Activated naive CD4-positive, alpha-beta T cell treated with anti-CD3 and anti-CD28 coated beads, Interleukin-2, amount 50 U/mL, for 24 hours (primary cell): ENCODE data around the gene CENPA.
A peak's percentile ranks its signal among the peaks of the same experiment; 100 is the strongest.
"Not testable (repeated sequence)": the region's sequence is repeated elsewhere in the genome, so short reads cannot be mapped to it uniquely, and the experiment has no call there.

Source experiments
- H3K27ac Mint-ChIP-seq: one replicate; pipeline ENCODE4 v1.8.0; 2021; ENCODE audit warnings: mild to moderate bottlenecking, mixed read lengths
- H3K27me3 Mint-ChIP-seq: one replicate; pipeline ENCODE4 v1.8.0; 2021; ENCODE audit warnings: mixed read lengths
- H3K36me3 Mint-ChIP-seq: one replicate; pipeline ENCODE4 v1.8.0; 2021; ENCODE audit warnings: mixed read lengths
- H3K4me1 Mint-ChIP-seq: one replicate; pipeline ENCODE4 v1.8.0; 2021; ENCODE audit warnings: mixed read lengths
- H3K4me3 Mint-ChIP-seq: one replicate; pipeline ENCODE4 v1.8.0; 2021; ENCODE audit warnings: mild to moderate bottlenecking, mixed read lengths
- H3K9me3 Mint-ChIP-seq: one replicate; pipeline ENCODE4 v1.8.0; 2021; ENCODE audit warnings: mixed read lengths

CENPA gene

DNA sequence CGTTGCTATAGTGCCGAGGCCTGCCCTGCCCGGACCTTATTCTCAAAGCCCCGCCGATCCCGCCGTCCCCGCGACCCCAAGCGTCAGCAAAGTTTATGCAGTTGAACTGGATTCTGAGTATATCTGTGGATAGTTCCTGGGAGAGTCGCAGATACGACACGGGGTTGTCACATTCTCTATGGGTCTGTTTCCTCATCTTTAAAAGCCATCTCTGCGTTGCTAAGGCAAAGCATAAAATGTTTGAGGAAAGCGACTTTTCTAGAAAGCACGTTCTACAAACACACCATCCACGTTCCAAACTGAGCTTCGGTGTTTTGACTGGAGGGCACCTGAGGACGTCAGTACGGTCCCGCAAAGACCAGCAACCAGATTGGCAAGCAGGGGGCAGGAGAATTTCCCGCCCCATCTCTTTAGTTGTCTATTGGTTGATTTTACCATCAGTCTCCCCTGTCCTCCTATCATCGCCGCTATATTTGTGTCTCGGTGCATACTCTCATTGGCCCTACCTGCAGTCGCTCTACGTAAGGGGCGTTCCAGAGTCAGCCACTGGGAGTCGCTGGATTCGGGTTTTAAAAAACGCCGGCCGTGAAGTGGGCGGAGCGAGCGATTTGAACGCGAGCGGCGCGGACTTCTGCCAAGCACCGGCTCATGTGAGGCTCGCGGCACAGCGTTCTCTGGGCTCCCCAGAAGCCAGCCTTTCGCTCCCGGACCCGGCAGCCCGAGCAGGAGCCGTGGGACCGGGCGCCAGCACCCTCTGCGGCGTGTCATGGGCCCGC lies at the start of gene CENPA:
Gene CENPA (plus strand): TSS at position 626 of the 776 bp plus-strand sequence. CDS start 141 bp downstream, at position 767.
- Mint-ChIP-seq H3K9me3 (no peaks in the 10 kb centered on the region), H3K36me3 (peaks cover 2% of the 10 kb centered on the region), H3K4me3 (peak within 1 kb of the TSS; percentile 86), H3K27me3 (peaks cover 12% of the 10 kb centered on the region), H3K27ac (peak within 1 kb of the TSS; percentile 72), H3K4me1 (peaks cover 14% of the 10 kb centered on the region)

DNA sequence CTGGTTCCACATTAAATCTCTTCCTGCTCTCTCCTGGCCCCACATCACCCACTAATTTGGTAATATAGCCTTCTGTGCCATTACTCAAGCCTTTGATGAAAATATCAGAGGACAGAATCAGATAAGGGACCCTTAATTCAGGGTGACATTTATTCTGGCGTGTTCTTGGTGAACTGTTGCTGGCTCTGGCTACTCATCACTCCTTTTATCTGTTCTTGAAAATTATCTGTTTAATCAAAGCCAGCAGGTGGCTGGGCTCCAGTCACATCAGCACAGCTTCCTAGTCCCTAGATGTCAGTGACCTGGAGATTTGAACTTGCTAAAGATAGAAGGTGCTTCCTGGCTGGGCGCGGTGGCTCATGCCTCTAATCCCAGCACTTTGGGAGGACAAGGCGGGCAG lies 48.6 kb upstream of the CENPA start:
- peaks cover 4% of the 10 kb centered on the region for H3K4me1 Mint-ChIP-seq

DNA sequence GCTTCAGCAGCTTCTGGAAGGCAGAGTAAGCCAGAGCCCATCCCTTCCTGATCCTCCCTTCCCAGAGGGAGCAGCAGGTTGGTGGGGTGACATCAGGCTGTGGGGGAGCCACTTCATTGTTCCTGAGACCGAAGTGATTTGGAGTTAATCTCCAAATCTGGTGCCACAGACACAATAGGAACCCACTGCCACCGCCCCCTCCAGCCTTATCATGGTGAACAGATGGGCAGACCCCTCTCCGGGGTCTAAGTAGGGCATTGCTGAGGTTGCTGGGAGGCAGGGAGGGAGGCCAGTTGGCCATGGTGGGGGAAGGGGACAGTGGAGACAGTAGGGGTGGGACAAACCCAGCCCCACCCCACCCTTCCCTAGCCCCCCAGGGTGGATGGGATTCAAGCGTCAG lies 47.4 kb upstream of the CENPA start:
- Mint-ChIP-seq H3K4me1 (peaks cover 4% of the 10 kb centered on the region), H3K27ac (no peak overlapping the region), H3K27me3 (no peaks in the 10 kb centered on the region)

More for the DNA sequence above, 48.6 kb upstream of the CENPA start:
- H3K27ac Mint-ChIP-seq, result no peak overlapping the region
- H3K27me3 Mint-ChIP-seq, result no peaks in the 10 kb centered on the region
- no peaks in the 10 kb centered on the region for H3K36me3 Mint-ChIP-seq
- no peak overlapping the region for H3K4me3 Mint-ChIP-seq
- H3K9me3 Mint-ChIP-seq, result no peaks in the 10 kb centered on the region

DNA sequence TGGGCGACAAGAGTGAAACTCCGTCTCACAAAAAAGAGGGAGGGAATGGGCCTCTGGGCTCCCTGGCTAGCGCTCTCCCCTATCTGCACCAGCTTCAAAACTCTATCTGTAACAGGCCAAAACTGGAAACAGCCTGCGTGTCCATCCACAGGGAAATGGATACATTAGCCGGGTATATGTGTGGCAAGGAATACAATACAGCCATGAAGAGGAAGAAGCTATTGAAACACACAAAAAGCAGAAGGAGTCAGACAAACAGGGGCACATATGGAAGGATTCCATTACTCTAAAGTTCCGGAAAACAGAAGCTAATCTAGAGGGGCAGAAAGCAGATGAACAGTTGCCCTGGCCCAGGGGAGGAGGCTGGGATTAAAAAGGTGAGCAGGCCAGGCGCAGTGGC lies 46.3 kb upstream of the CENPA start:
- H3K27me3 Mint-ChIP-seq, result no peaks in the 10 kb centered on the region
- H3K27ac Mint-ChIP-seq, result no peak overlapping the region
- H3K4me3 Mint-ChIP-seq, result no peak overlapping the region
- no peaks in the 10 kb centered on the region for H3K36me3 Mint-ChIP-seq
- peaks cover 4% of the 10 kb centered on the region for H3K4me1 Mint-ChIP-seq
- H3K9me3 Mint-ChIP-seq, result no peaks in the 10 kb centered on the region

More for the DNA sequence above, 47.4 kb upstream of the CENPA start:
- no peaks in the 10 kb centered on the region for H3K36me3 Mint-ChIP-seq
- H3K4me3 Mint-ChIP-seq, result no peak overlapping the region
- no peaks in the 10 kb centered on the region for H3K9me3 Mint-ChIP-seq

DNA sequence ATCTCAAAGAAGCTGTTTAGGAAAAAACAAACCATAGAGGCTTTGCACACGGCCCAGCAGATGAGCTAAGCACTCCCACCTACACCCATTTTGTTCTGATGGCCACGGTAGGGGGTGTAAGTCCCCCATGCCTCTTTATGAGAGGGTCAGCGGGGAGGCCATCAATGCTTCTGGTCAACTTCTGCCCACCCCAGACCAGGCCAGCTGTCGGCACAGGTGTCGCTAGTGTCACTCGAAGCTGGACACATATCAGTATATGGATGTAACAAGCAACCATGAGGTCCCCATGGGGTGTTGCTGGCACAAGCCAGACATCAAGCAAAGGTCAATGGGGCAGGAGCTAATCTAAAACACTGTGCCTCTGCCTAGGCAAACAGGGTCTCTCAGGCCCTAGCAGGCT lies 45.5 kb upstream of the CENPA start:
- peaks cover 4% of the 10 kb centered on the region for H3K4me1 Mint-ChIP-seq
- H3K4me3 Mint-ChIP-seq, result no peak overlapping the region
- H3K27me3 Mint-ChIP-seq, result no peaks in the 10 kb centered on the region
- no peaks in the 10 kb centered on the region for H3K36me3 Mint-ChIP-seq
- no peaks in the 10 kb centered on the region for H3K9me3 Mint-ChIP-seq
- H3K27ac Mint-ChIP-seq, result no peak overlapping the region

DNA sequence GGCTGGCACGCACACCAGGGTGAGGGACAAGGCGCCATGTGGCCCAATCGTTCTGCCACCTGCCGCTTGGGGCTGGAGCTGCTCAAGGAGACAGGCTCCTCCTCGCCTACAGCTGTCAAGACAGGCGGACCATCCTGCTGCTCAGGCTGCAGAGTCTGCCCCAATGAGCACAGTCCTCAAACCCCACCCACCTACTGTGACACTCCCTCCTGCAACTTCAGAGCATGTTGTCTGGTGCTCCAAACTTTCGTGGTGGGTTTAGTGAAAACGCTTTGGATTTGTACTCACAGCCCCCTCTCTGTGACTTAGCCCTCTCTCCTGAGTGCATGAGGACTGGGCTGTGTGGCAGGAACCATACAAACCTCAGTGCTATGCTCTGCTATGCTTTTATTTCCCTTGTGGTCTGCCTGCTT lies 45.0 kb upstream of the CENPA start:
- H3K27ac Mint-ChIP-seq, result no peak overlapping the region
- H3K27me3 Mint-ChIP-seq, result no peaks in the 10 kb centered on the region
- peaks cover 4% of the 10 kb centered on the region for H3K4me1 Mint-ChIP-seq
- H3K9me3 Mint-ChIP-seq, result no peaks in the 10 kb centered on the region
- no peaks in the 10 kb centered on the region for H3K36me3 Mint-ChIP-seq
- no peak overlapping the region for H3K4me3 Mint-ChIP-seq

DNA sequence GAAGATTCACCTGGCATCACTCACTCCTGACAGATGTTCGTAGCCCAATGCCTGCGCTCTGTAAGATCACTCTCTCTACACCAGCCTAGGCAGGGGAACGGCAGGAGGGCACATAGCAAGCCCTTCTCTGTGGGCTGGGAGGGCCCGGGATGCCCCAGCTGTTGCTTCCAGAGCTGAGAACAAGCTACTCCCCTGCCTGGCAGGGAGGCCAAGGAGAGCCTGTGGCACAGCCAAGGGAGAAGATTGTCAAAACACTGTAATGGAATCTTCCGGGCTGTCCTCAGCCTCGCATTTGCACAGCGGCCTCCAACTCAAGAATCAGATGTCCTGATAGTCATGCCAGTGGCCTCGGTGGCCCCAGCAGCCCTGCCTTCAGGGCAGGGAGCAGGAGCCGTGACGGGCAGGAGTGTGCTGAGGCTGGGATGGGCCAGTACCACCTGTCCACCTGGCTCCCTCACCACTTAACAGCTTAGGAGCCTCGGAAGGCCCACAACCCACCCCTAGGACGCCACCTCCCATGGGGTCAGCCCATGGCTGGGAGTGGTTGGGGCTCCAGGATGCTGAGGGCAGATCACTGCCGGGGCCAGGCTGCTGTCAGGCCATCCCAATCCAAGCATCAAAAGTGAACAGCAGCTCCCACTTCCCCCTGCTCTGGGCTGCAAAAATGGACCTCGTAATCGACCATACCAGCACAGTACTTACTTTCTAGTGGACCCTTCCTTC lies 43.6 kb upstream of the CENPA start:
- Mint-ChIP-seq H3K36me3 (no peaks in the 10 kb centered on the region), H3K27ac (no peak overlapping the region), H3K4me1 (peaks cover 4% of the 10 kb centered on the region), H3K27me3 (no peaks in the 10 kb centered on the region), H3K4me3 (no peak overlapping the region), H3K9me3 (no peaks in the 10 kb centered on the region)

DNA sequence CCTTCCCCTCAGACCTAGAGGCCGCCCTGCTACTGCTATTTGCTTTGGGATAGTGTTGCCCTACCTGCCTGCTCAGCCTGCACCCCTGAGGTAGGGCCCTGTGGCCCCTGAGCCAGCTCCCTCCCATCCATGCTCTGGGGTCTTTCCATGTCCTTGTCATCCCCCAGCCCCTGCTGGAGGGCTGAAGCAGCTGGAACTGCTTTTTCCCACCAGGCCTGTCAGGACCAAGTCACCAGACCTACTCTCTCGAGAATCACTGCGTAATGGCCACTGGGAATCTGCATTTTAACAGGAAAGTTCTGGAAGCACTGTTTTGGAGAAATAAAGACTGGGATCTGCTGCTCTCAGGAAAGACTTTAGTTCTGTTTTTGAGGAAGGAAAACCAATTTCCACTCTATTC lies 42.0 kb upstream of the CENPA start:
- Mint-ChIP-seq H3K36me3 (no peaks in the 10 kb centered on the region), H3K27ac (no peak overlapping the region), H3K4me3 (no peak overlapping the region), H3K27me3 (no peaks in the 10 kb centered on the region), H3K4me1 (peaks cover 4% of the 10 kb centered on the region), H3K9me3 (no peaks in the 10 kb centered on the region)

DNA sequence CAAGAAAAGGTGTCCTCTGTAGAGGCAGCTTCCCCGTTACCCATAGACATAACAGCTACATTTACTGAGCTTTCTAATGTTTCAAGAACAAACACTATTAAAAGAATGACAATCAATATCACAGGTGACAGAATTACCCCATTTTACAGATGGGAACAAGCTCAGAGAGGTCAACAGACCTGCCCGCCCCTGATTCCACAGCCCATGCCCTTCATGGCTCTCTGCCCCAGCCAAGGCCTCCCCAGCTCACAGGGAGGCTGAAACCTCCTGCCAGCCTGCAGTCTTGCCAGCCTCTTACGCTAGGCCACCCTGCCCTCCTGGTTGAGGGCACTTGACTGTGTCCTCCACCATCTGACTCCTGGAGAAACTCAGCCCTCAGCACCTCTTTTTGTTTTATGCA lies 40.9 kb upstream of the CENPA start:
- Mint-ChIP-seq H3K36me3 (no peaks in the 10 kb centered on the region), H3K27me3 (no peaks in the 10 kb centered on the region), H3K4me1 (peaks cover 4% of the 10 kb centered on the region), H3K27ac (no peak overlapping the region), H3K9me3 (no peaks in the 10 kb centered on the region), H3K4me3 (no peak overlapping the region)

DNA sequence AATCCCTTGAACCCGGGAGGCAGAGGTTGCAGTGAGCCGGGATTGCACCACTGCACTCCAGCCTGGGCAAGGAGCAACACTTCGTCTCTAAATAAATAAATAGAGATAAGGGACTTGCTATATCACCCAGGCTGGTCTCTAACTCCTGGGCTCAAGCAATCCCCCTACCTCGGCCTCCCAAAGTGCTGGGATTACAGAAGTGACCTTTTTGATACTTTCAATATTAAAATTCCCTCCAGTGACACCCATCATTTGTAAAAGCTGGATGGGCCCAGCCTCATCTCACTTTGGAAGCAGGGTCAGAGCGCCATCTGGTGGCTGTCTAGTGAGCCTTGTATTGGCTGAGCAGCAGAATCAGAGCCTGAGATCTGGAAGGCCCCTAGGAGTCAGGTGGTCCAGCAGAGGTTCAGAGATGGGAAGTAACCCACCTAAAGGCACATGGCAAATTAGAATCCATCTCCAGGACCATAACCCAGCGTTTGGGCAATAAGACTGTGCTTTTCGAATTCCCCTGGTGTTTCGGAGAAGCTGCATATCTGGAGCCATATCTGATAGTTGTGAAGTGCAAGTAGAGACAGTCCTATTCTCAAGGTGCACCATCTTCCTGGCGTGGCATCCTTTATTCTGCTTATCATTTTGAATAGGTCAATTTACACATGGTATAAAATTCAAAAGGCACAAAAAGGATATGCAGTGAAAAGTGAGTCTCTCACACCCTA lies 40.1 kb upstream of the CENPA start:
- no peaks in the 10 kb centered on the region for H3K27me3 Mint-ChIP-seq
- no peaks in the 10 kb centered on the region for H3K36me3 Mint-ChIP-seq
- peaks cover 1% of the 10 kb centered on the region for H3K4me1 Mint-ChIP-seq
- no peaks in the 10 kb centered on the region for H3K9me3 Mint-ChIP-seq
- H3K27ac Mint-ChIP-seq, result no peak overlapping the region
- no peak overlapping the region for H3K4me3 Mint-ChIP-seq

DNA sequence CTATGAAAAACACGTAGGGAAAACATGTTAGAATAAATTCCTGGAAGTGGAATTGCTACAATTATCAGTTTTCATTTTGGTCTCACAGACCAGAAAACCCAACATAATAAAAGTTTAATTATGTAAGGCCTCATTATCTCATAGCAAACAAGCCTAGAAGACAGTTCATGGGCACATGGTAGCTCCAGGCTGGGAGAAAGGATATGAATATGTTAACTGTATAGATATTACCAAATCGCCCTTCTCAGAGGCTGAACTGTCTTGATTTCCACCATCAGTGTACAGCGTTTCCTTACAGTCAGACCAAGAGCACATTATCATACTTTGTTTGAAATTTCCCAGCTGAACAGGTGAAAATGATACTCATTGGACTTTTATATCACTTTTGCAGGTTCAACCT lies 38.9 kb upstream of the CENPA start:
- no peak overlapping the region for H3K27ac Mint-ChIP-seq
- H3K27me3 Mint-ChIP-seq, result no peaks in the 10 kb centered on the region
- H3K9me3 Mint-ChIP-seq, result no peaks in the 10 kb centered on the region
- no peak overlapping the region for H3K4me3 Mint-ChIP-seq
- H3K4me1 Mint-ChIP-seq, result no peaks in the 10 kb centered on the region
- H3K36me3 Mint-ChIP-seq, result peaks cover 1% of the 10 kb centered on the region

DNA sequence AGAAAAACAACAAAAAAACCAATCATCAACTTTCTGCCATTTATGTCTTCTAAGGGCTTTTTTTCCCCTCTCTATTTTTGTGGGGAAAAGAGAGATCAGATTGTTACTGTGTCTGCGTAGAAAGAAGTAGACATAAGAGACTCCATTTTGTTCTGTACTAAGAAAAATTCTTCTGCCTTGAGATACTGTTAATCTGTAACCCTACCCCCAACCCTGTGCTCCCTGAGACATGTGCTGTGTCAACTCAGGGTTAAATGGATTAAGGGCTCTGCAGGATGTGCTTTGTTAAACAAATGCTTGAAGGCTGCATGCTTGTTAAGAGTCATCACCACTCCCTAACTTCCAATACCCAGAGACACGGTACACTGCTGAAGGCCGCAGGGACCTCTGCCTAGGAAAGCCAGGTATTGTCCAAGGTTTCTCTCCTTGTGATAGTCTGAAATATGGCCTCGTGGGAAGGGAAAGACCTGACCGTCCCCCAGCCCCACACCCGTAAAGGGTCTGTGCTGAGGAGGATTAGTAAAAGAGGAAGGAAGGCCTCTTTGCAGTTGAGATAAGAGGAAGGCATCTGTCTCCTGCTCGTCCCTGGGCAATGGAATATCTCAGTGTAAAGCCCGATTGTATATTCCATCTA lies 36.0 kb upstream of the CENPA start:
- not testable (repeated sequence) for H3K4me1 Mint-ChIP-seq, H3K36me3 Mint-ChIP-seq, H3K9me3 Mint-ChIP-seq, H3K27ac Mint-ChIP-seq, H3K27me3 Mint-ChIP-seq, H3K4me3 Mint-ChIP-seq

DNA sequence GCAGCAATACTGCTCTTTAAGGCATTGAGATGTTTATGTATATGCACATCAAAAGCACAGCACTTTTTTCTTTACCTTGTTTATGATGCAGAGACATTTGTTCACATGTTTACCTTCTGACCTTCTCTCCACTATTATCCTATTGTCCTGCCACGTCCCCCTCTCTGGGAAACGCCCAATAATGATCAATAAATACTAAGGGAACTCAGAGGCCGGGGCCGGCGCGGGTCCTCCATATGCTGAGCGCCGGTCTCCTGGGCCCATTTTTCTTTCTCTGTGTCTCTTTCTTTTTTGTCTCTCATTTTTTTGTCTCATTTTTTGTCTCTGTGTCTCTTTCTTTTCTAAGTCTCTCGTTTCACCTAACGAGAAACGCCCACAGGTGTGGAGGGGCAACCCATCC lies 35.4 kb upstream of the CENPA start:
- not testable (repeated sequence) for H3K4me1 Mint-ChIP-seq, H3K4me3 Mint-ChIP-seq, H3K9me3 Mint-ChIP-seq, H3K27ac Mint-ChIP-seq, H3K27me3 Mint-ChIP-seq, H3K36me3 Mint-ChIP-seq

DNA sequence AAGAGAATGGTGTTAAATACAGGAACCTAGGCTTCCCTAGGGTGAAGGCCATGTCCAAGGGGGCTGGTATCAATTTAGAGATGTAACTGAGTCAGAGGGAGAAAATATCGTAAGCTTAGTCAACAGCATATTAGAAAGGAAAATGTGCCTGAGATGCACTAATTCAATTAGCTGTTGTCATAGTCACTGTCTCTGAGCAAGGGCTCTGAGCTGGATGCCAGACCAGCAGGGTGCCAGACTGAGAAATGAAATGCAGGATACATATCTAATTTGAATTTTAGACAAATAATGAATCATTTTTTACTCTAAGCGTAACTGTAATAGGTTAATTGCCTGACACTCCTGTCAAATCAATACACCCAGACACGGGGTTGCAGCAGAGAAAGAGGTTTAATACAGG lies 33.2 kb upstream of the CENPA start:
- Mint-ChIP-seq H3K9me3 (no peaks in the 10 kb centered on the region), H3K27me3 (no peaks in the 10 kb centered on the region), H3K4me3 (no peak overlapping the region), H3K36me3 (peaks cover 1% of the 10 kb centered on the region), H3K4me1 (no peaks in the 10 kb centered on the region), H3K27ac (no peak overlapping the region)

DNA sequence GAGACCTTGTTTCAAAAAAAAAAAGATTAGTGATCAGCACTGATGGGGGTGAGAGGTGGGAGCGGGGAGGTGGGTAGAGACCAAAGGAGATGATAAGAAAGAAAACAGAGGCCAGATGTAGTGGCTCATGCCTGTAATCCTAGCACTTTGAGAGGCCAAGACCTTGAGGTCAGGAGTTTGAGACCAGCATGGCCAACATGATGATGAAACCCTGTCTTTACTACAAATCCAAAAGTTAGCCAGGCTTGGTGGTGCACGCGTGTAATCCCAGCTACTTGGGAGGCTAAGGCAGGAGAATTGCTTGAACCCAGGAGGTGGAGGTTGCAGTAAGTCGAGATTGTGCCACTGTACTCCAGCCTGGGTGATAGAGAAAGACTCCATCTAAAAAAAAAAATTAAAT lies 31.3 kb upstream of the CENPA start:
- H3K4me1 Mint-ChIP-seq, result no peaks in the 10 kb centered on the region
- no peaks in the 10 kb centered on the region for H3K27me3 Mint-ChIP-seq
- H3K9me3 Mint-ChIP-seq, result no peaks in the 10 kb centered on the region
- peaks cover 1% of the 10 kb centered on the region for H3K36me3 Mint-ChIP-seq
- H3K27ac Mint-ChIP-seq, result no peak overlapping the region
- H3K4me3 Mint-ChIP-seq, result no peak overlapping the region
